ENCODE data around the gene HARS1.
"Not testable (repeated sequence)": the region's sequence is repeated elsewhere in the genome, so short reads cannot be mapped to it uniquely, and the experiment has no call there.

Gene HARS1

GRCh38 chr5:140631831-140632365 is 59.3 kb downstream of the HARS1 start:
- no peaks in the 10 kb centered on the region for H3K9me3 Mint-ChIP-seq
- H3K4me3 Mint-ChIP-seq = peak overlapping the region; percentile 77
- ATAC-seq = peak; percentile 76
- peaks cover 5% of the 10 kb centered on the region for H3K36me3 Mint-ChIP-seq
- H3K27ac Mint-ChIP-seq = peak overlapping the region; percentile 21
- peaks cover 19% of the 10 kb centered on the region for H3K4me1 Mint-ChIP-seq
- H3K27me3 Mint-ChIP-seq = peaks cover 9% of the 10 kb centered on the region

GRCh38 chr5:140631036-140631417 is 60.1 kb downstream of the HARS1 start:
- H3K4me1 Mint-ChIP-seq = peaks cover 19% of the 10 kb centered on the region
- no peak overlapping the region for H3K27ac Mint-ChIP-seq
- no peak for ATAC-seq
- H3K27me3 Mint-ChIP-seq = peaks cover 9% of the 10 kb centered on the region
- peak overlapping the region; percentile 10 for H3K4me3 Mint-ChIP-seq
- H3K36me3 Mint-ChIP-seq = peaks cover 5% of the 10 kb centered on the region
- H3K9me3 Mint-ChIP-seq = no peaks in the 10 kb centered on the region

GRCh38 chr5:140630292-140631035 is 60.7 kb downstream of the HARS1 start:
- Mint-ChIP-seq H3K27me3 (peaks cover 9% of the 10 kb centered on the region), H3K9me3 (no peaks in the 10 kb centered on the region), H3K4me1 (peaks cover 19% of the 10 kb centered on the region), H3K27ac (no peak overlapping the region), H3K36me3 (peaks cover 5% of the 10 kb centered on the region), H3K4me3 (no peak overlapping the region)
- no peak for ATAC-seq

GRCh38 chr5:140628711-140629110 is 62.5 kb downstream of the HARS1 start:
- H3K36me3 Mint-ChIP-seq = peaks cover 5% of the 10 kb centered on the region
- H3K9me3 Mint-ChIP-seq = no peaks in the 10 kb centered on the region
- no peak overlapping the region for H3K4me3 Mint-ChIP-seq
- peaks cover 9% of the 10 kb centered on the region for H3K27me3 Mint-ChIP-seq
- no peak for ATAC-seq
- H3K27ac Mint-ChIP-seq = no peak overlapping the region
- H3K4me1 Mint-ChIP-seq = peaks cover 19% of the 10 kb centered on the region

GRCh38 chr5:140627972-140628371 is 63.2 kb downstream of the HARS1 start:
- Mint-ChIP-seq H3K9me3 (no peaks in the 10 kb centered on the region), H3K27ac (no peak overlapping the region), H3K4me3 (no peak overlapping the region), H3K27me3 (peaks cover 9% of the 10 kb centered on the region), H3K4me1 (peaks cover 13% of the 10 kb centered on the region), H3K36me3 (peaks cover 5% of the 10 kb centered on the region)
- no peak for ATAC-seq

- ATAC-seq, H3K9me3 Mint-ChIP-seq, H3K4me1 Mint-ChIP-seq, H3K27me3 Mint-ChIP-seq, H3K4me3 Mint-ChIP-seq, H3K27ac Mint-ChIP-seq, H3K36me3 Mint-ChIP-seq: not testable (repeated sequence)
These were observed 66.3 kb downstream of the HARS1 start for GRCh38 chr5:140624886-140625285.
